ENCODE data around the gene PRDX2. TPM values are rescaled to one million over a fixed set of nuclear protein-coding genes. Genes with fewer than 3 reads are reported as not detected.

Gene PRDX2
- total and polyA plus RNA-seq, 2 experiments from 2014 or later = 346 to 465 TPM

- no peak for TF ChIP-seq ZNF462 (CRISPR knock-in tag; IDR thresholded peaks at IDR 0.05)
- TF ChIP-seq EZH2 (IDR thresholded peaks at IDR 0.05; ENCODE audit: low read depth, unreplicated experiment) = no peak
- TF ChIP-seq STAT1 (IDR thresholded peaks at IDR 0.05; ENCODE audit: unreplicated experiment) = no peak
- no peak for TF ChIP-seq ZNF114 (CRISPR knock-in tag; IDR thresholded peaks at IDR 0.05)
- no peak for TF ChIP-seq REST (IDR thresholded peaks at IDR 0.05; ENCODE audit: unreplicated experiment)
Observed at GRCh38 chr19:12834976-12835757, 33.6 kb upstream of the PRDX2 start (continued).
